Measurements from ENCODE around the gene AGXT.

- TF ChIP-seq EZH2 (IDR thresholded peaks at IDR 0.05) (no peak), POLR2AphosphoS5 (IDR thresholded peaks at IDR 0.05; ENCODE audit: borderline replicate concordance, low read depth, low read length) (no peak)
Measured at GRCh38 chr2:240885566-240885965, 16.9 kb downstream of the AGXT start.
